Fibroblast of pulmonary artery (primary cell): ENCODE results near the gene SNX5.
A peak's percentile ranks its signal among the peaks of the same experiment; 100 is the strongest.

Source experiments
- DNase-seq: peaks from one replicate; pipeline ENCODE4 v3.0.0-alpha.2; 2010; ENCODE audit warnings: low read depth
- H3K4me3 ChIP-seq: replicated peaks from 2 replicates; pipeline ENCODE4 v1.5.1; 2011; ENCODE audit warnings: low read depth, mild to moderate bottlenecking, control low read depth, low read length, moderate library complexity
- CTCF ChIP-seq: IDR thresholded peaks from 2 replicates; pipeline ENCODE4 v1.5.1; 2011; ENCODE audit warnings: mild to moderate bottlenecking, control low read depth, low read length, inconsistent platforms; ENCODE audit errors: missing control alignments

The SNX5 gene

GRCh38 chr20:17919149-17919548, 49.4 kb downstream of the SNX5 start:
- no peak for DNase-seq
- H3K4me3 ChIP-seq: no peak overlapping the region
- no peak for TF ChIP-seq CTCF

- no peak for TF ChIP-seq CTCF
- H3K4me3 ChIP-seq: no peak overlapping the region
- no peak for DNase-seq
These were observed 50.6 kb downstream of the SNX5 start for GRCh38 chr20:17917832-17918618.

- H3K4me3 ChIP-seq: no peak overlapping the region
- DNase-seq: no peak
- TF ChIP-seq CTCF: no peak
These were observed 52.1 kb downstream of the SNX5 start for GRCh38 chr20:17916433-17916891.

- TF ChIP-seq CTCF: no peak
- no peak for DNase-seq
- no peak overlapping the region for H3K4me3 ChIP-seq
These were observed 53.6 kb downstream of the SNX5 start for GRCh38 chr20:17914957-17915356.

GRCh38 chr20:17912916-17913315, 55.7 kb downstream of the SNX5 start:
- H3K4me3 ChIP-seq: no peak overlapping the region
- TF ChIP-seq CTCF: no peak
- DNase-seq: no peak

- H3K4me3 ChIP-seq: no peak overlapping the region
- TF ChIP-seq CTCF: no peak
- DNase-seq: no peak
These were observed 56.7 kb downstream of the SNX5 start for GRCh38 chr20:17911927-17912326.

- peak; percentile 27 for TF ChIP-seq CTCF
- no peak overlapping the region for H3K4me3 ChIP-seq
- DNase-seq: peak; percentile 96
These were observed 57.7 kb downstream of the SNX5 start for GRCh38 chr20:17910828-17911294.
